RCC 7860 (cell line): ENCODE measurements around the gene MYL4.
A peak's percentile ranks its signal among the peaks of the same experiment; 100 is the strongest.
"Not testable (repeated sequence)": the region's sequence is repeated elsewhere in the genome, so short reads cannot be mapped to it uniquely, and the experiment has no call there.

Experiments
- DNase-seq: peaks from one replicate; pipeline ENCODE4 v3.0.0-alpha.2; 2015; ENCODE audit warnings: low spot score
- FAIRE-seq: peaks from 2 replicates; lab custom pipeline; 2012; peaks lifted over from hg19 to GRCh38; lab: Jason Lieb, UNC

Gene MYL4

DNA sequence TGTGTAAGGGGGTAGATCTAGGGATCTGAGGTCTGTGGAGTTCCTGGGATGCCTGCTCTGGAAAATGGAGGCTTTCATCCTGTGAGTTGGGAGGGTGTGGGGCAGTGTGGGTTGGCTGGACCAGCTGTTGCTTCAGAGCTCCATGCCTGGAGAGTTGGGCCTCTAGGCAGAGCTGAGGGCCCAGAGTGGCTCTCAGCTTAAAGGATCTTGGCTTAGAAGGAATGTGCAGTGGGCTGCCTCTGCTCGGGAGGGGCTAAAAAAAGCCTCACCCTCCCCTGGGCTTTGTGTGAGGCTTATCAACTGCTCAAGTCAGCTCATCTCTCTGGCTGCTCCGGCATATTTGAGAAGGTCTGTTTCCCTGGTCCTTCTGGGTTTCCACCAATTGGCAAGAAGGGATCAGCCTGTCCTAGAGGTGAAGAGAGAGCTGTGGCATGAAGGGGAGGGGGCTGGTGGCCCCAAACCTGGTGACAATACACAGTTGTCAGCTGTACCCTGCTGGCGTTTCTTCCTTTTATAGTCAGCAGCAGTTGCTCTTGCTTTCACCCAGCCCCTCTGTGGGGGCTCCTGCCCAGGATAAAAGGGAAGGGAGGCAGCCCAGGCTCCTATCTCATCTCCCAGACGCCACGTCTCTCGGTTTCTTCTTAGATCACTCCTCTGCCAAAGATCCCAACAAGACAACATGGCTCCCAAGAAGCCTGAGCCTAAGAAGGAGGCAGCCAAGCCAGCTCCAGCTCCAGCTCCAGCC is at the start of gene MYL4:
TSS of gene MYL4 (plus strand) at position 605 of the 745 bp plus-strand sequence. CDS start at position 680, 75 bp downstream.
- DNase-seq = no peak
- FAIRE-seq = no peak

DNA sequence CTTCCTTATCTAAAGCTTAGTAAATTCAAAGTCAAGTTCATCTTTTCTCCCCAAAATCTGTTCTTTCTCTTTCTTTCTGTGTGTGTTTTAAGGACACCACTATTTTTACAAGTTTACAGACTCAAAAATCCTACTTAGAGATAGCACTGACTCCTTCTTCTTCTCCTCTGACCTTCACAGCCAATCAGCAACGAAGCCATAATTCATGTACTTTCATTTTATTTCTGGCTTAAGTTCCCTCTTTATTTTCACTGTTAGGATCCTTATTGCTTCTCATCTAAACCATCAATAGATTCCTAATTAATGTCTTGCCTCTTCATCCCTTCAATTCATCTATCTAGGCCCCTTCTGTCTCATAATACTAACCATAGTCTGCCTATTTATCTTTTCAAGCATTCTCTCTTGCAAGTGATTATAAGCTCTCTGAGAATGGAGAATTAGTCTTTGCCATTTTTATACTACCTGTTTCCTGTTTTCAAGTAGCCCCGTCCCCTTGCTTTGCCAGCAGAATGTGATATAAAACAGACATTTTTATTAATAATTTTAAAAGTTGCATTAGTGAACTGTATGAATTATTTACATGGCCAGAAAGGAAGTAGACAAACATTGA is 47.0 kb upstream of the MYL4 start:
- no peak for DNase-seq
- no peak for FAIRE-seq

DNA sequence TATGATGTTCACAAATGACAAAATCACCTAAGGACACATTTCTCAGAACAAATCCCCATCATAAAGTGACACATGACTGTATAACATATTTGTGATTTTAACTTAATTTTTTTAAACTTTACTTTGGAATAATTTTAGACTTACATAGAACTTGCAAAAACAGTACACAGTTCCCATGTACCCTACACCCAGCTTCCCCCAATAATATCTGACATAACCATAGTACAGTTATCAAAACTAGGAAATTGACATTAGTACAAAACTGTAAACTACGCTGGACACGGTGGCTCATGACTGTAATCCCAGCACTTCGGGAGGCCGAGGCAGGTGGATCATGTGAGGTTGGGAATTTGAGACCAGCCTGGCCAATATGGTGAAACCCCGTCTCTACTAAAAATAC is 44.9 kb upstream of the MYL4 start:
- DNase-seq (no peak), FAIRE-seq (no peak)

DNA sequence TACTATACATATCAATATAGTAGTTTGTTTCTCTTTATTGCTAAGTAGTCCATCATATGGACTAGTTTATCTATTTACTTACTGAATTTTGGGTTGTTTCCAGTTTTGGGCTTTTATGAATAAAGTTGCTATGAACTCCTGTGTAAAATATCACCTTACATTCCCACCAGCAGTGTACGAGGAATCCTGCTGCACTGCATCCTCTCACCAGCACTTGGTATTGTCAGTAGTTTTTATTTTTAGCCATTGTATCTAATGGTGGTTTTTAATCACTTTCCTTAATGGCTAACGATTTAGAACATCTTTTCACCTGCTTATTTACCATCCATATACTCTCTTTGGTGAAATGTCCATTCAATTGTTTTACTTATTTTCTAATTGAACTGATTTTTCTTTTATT is 44.0 kb upstream of the MYL4 start:
- FAIRE-seq (no peak), DNase-seq (no peak)

DNA sequence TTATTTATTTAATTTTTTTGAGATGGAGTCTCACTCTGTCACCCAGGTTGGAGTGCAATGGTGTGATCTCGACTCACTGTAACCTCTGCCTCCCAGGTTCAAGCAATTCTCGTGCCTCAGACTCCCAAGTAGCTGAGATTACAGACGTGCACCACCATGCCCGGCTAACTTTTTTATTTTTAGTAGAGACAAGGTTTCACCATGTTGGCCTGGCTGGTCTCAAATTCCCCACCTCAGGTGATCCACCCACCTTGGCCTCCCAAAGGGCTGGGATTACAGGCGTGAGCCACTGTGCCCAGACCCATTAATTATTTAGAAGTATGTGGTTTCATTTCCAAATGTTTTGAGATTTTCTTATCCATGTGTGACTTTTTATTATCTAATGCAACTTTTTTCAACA is 42.3 kb upstream of the MYL4 start:
- FAIRE-seq, DNase-seq: not testable (repeated sequence)

DNA sequence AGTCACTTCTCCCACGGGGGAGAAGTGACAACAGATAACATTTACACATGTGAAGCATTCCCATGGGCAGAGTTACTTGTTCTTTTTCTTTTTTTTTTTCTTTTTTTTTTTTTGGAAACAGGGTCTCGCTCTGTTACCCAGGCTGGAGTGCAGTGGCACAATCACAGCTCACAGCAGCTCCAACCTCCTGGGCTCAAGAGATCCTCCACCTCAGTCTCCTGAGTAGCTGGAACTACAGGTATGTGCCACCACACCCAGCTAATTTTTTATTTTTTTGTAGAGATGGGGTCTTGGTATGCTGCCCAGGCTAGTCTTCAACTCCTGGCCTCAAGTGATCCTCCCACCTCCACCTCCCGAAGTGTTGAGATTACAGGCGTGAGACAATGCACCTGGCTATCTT is 40.3 kb upstream of the MYL4 start:
- not testable (repeated sequence) for FAIRE-seq, DNase-seq

DNA sequence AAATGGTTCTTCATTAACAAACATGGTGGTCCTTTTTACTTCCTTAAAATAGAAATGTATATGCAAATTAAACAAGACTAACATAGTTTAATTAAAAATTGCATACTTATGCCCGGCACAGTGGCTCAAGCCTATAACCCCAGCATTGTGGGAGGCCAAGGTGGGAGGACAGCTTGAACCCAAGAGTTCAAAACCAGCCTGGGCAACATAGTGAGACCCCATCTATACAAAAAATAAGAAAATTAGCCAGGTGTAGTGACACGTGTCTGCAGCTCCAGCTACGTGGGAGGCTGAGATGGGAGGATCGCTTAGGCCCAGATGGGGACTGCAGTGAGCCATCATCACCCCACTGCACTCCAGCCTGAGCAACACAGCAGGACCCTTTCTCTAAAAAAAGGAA is 38.4 kb upstream of the MYL4 start:
- FAIRE-seq = no peak

DNA sequence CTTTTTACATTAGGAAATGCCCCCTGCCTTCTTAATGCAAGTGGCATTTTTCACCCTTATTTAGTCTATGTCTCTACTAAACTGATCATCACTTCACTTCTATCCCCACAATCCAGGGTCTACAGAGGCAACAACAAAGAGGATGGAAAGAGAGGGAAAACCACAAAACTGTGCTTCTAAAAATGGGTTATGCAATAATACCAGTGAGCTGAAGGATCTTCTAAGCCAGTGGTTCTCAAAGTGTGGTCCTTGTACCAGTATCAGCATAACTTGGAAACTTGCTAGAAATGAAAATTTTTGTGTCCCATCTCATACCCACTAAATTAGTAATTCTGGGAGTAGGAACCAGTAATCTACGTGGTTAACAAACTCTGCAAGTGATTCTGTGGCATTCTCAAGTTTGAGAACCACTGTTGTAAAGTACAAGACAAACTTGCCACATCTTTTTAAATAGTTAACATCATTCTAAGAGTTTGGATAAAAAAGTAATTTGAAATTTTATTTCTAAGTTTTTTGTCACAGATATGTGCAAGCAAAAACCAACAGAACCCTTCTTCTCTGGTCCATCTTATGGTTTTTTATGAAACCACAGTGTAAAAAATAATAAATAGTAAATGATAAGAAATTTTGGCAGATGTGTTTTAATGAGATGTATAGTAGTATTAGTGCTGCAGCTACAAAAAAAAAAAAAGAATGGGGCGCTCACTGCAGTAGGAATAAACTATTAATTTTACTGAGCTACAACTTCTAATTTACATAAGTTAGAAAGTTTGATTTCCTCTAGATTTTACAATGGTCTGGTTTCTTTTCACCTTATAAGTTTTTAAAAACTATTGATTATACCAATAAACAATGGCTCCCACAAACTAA is 36.2 kb upstream of the MYL4 start:
- DNase-seq = no peak
- no peak for FAIRE-seq

More for the DNA sequence above, 38.4 kb upstream of the MYL4 start:
- no peak for DNase-seq

DNA sequence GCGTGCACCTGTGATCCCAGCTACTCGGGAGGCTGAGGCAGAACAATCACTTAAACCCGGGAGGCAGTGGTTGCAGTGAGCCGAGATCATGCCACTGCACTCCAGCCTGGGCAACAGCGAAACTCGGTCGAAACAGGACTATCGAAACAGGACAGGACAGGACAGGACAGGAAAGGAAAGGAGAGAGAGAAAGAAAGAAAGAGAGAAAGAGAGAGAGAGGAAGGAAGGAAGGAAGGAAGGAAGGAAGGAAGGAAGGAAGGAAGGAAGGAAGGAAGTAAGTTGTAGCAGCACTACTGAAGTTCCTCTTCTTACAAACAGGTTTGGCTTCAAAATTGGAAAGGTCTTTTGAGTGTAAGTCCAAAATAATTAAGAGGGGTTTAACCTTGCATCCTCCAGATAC is 34.3 kb upstream of the MYL4 start:
- not testable (repeated sequence) for DNase-seq, FAIRE-seq

DNA sequence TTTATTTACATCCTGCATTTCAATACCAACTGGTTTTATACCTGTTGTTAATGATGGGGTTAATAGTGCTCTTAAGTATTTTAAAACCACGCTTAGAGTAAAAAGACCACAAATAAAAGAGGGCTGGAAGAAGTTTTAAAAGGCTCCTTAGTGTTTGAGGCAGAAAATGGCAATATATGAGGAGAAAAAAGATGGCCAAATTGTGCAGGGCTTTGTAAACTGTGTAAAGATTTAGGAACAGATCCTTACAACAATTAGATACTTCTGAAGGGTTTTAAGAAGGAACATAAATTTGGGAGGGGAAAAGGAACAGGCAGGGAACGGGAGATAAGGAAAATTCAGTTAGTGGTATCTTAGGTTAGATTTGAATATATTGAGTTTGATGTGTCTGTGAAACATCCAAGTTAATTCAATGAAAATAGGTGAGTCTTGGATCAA is 32.7 kb upstream of the MYL4 start:
- FAIRE-seq (no peak), DNase-seq (no peak)

DNA sequence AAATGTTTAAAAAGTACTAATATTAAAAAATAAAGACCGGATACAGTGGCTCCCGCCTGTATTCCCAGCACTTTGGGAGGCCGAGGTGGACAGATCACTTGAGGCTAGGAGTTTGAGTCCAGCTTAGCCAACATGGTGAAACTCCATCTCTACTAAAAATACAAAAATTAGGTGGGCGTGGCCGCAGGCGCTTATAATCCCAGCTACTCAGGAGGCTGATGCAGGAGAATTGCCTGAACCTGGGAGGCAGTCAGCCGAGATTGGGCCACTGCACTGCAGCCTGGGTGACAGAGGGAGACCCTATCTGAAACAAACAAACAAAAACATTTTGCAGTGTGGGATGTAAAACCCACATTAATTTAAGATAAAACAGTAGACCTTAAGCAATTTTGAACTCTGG is 31.9 kb upstream of the MYL4 start:
- no peak for FAIRE-seq
- DNase-seq = no peak

DNA sequence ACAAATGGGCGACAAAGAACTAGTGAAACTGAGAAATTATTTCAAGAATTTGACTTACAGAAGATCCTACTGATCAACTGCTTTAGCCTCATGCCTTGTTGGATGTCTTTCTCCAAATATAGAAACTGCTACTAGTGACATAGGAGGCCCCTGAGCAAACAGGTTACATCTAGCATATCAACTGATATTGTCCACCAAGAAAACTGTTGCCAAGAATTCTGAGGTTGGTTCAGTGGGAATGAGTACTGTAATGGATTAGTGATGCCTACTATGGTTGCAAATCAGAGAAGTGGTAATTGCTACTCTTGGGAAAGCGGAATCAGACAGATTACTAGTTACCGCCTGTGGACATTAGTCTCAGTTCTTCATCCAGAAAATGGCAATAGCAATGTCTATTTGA is 30.0 kb upstream of the MYL4 start:
- FAIRE-seq (no peak), DNase-seq (no peak)

DNA sequence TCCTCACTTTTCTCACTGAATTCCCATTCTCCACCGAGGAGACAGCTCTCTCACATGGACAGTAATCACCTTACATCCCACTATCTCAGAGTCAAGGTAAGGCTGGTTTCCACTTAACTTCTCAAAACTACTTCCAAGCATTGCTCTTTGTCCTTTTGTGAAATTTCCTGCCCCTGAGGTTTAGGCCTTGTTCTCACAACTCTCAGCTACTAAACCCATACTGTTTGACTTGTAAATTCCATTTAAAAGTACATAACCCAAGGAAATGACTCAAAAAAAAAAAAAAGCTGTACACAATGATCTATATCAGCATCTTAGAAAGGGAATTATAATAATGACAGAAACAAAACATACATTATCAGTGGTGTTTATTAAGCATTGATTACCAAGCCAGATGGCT is 28.8 kb upstream of the MYL4 start:
- DNase-seq (no peak), FAIRE-seq (no peak)

DNA sequence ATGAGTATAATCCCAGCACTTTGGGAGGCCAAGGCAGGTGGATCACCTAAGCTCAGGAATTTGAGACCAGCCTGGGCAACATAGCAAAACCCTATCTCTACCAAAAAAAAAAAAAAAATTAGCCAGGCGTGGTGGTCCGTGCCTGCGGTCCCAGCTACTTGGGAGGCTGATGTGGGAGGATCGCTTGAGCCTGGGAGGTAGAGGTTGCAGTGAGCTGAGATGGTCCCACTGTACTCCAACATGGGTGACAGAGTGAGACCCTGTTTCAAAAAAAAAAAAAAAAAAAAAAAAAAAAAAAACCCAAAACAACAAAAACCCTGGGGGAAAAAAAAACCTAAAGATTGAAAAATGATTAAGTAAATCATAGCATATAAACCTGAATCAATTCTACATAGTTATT is 28.2 kb upstream of the MYL4 start:
- not testable (repeated sequence) for FAIRE-seq

DNA sequence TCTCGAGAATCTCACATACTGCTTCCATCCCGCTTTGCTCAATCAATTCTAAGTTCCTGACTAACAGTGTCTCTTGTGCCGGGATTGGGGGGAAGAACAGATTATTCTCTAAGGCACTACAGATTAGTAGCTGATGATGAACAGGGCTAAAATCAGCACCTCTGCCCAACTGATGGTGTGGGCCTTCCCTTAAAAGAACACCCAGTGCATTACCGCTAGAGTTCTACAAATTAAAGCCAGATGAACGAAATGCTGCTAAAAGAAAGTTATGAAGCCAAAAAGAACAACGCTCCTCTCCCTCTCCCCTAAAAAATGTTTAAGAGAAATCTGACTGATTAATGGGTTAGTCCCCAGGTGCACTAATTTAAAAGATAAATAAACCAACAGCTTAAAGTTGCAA is 24.5 kb upstream of the MYL4 start:
- no peak for FAIRE-seq
- DNase-seq = no peak

More for the DNA sequence above, 28.2 kb upstream of the MYL4 start:
- DNase-seq = not testable (repeated sequence)

DNA sequence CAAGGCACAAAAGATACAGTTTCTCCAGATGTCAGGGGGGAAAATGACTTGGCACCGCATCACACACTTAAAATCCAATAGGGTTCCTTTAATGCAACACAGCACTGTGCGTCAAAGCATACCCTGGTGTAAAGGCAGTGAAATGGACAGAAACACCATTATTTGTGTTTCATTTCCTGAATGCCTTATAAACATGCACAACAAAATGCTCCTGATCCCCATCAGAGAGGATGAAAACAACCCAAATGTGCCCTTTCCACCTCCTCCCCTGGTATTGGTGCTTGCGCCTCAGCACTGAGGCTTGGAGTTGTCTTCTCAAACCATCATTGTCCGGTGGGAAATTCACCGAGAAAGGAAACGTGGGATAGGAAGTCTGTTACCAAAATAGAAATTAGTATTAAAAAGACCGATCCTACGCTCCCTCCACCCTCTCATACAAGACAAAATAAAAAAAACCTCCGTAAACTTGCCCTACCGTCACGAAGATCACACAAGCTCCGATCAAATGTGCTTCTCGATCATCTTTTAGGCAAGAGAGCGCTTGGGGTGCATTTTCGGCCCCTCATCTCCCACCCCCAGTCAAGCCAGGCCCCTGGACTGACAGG is 20.8 kb upstream of the MYL4 start:
- FAIRE-seq = no peak
- no peak for DNase-seq

DNA sequence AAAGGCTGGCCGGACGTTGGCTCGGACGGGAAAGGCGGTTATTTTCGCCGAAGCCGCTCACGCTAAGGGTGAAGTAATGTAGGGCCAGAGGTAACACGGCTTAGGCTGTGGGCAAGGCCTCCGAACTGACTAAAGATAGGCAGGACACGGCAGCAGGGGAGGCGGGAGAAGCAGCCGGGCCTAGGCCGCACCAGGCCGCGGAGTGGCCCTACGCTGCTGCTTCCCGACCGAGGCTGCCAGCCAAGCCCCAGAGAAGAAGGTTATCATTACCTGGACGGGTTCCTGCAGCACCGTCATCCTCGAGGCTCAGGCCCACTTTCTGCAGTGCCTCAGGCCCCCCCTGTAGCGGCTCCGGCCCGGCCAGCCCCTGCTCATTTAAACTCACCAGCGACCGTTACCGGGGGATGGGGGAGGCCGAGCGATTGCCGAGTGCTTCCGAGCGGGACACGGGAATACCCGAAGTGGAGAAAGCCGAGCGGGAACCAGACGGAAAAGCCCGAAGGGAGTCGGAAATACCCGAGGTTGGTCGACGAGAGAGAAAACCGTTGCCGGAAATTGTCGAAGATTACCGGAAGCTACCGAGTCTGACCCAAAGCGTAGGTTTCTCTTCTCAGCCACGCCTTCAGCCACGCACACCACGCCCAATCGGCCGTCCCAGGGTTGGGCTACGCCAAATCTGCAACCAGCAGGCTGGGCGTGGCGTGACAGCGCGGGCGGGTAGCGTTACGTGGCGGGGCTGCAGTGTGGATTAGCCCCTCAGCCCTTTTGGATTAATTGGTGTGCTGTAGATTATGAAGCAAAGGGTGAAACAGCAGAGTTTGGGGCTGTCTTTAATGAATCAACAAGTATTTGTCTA is 20.0 kb upstream of the MYL4 start, which contains the start of gene CDC27:
TSS of gene CDC27 (minus strand) at position 420 of the 856 bp plus-strand sequence. CDS start at position 297, 123 bp downstream.
- peak; percentile 91 for FAIRE-seq
- DNase-seq = peak; percentile 96

DNA sequence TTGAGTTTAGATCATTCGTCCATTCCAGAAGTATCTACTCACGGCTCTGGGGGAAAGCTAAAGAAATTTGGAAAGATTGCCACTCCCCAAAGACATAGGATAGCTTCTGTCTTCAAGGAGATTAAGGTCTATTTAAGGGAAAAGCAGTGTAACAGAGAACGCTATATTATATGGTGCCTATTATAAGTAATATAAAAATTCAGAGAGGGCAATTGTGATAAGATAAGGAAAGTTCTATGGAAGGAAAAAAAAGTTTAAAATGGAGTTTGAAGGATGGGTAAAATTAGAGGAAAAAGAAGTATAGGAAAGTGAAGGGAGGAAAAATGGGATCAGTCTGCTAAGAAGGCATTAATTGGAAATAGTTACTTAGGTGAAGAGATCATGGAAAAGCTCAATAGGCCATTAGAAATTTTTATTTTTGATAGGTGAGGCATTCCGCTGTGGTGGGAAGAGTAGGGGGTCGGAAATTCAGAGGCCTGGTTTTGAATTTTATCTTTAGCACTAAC is 19.4 kb upstream of the MYL4 start:
- DNase-seq (no peak), FAIRE-seq (no peak)

DNA sequence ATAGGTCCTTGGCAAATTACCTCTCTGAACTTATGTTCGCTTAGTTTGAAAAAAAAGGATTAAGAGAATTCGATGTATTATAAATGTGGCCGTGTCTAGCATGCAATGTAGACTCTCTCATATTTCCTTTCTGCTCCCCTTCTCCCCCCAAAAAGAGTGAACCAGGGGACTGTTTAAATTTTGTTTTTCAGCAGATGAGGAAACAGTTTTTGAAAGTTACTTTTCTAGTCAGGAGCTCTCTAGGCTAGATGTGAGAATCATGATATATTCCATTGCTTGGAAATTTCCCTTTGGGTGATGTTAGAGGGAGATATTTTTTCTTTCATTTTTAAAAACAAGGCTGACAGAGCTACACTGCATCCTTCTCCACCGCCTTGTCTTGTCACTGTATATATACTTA is 18.9 kb upstream of the MYL4 start:
- FAIRE-seq (no peak), DNase-seq (no peak)

DNA sequence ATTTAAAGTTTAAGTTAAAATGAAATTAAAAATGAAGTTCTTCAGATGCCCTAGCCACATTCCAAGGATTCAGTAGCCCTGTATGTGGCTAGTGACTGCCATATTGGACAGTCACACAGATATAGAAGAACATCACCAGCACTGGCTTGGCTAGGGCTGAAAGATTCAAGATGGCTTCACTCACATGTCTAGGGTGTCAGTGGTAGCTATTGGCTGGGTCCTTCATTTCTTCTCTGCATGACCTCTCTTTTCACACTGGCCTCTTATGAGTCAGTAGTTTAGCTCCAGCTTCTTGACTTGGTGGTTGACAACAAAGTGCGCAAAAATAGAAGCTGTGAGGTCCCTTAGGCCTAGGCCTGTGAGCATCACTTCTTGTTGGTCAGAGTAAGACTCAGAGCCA is 18.4 kb upstream of the MYL4 start:
- no peak for FAIRE-seq

More for the DNA sequence above, 18.4 kb upstream of the MYL4 start:
- no peak for DNase-seq
